ENCODE results near the gene NOD2.

Gene NOD2

GRCh38 chr16:50670476-50670875 lies 22.9 kb upstream of the NOD2 start:
- no peak for DNase-seq (ENCODE audit: low read depth, low spot score)

DNA sequence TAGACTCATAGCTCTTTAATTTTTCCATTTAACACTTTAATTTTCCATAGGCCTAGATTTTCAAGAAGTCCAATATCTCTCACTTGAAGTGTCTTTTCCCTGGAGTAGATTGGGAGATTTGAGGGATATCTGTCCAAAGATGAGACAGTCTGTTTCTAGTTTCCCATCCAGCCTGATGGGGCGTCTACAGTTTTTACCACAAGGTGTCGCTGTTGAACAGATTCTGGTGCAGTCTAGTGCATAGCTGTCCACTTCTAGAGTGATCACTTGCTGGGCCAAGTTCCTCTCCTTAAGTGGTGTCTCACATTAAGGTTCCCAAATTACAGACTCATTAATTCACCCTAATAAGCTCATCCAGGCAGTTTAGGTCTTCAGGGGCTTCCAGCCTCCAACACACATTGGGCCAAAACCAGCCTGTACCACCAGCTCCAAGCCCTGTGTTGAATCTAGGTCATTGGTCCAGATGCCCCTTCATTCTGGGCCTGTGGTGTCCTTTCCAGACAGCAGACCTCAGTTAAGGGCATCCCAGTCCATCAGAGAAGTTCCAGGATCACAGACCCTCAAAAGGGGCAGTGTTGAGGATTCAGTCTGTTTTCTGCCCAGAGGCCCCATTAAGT lies 21.7 kb upstream of the NOD2 start:
- no peak for DNase-seq (ENCODE audit: low read depth, low spot score)

GRCh38 chr16:50673496-50674275 lies 19.7 kb upstream of the NOD2 start:
- DNase-seq (ENCODE audit: low read depth, low spot score): no peak

DNA sequence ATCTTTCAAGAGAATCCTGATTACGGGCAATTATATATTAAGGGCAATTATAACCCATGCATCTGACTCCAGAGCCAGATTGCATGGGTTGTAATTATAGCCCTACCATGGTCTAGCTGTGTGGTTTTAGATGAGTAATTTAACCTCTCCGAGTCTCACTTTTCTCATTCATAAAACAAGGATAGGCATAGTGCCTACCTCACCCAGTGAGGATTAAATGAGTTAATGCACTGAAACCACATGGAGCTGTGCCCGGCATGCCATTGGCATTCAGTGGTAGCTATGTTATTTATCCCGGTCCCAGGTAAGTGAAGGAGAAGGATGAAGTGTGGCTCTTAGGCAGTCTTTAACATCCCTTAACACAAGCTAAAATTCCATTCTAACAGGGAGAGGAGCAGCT lies 18.6 kb upstream of the NOD2 start:
- DNase-seq (ENCODE audit: low read depth, low spot score): no peak

DNA sequence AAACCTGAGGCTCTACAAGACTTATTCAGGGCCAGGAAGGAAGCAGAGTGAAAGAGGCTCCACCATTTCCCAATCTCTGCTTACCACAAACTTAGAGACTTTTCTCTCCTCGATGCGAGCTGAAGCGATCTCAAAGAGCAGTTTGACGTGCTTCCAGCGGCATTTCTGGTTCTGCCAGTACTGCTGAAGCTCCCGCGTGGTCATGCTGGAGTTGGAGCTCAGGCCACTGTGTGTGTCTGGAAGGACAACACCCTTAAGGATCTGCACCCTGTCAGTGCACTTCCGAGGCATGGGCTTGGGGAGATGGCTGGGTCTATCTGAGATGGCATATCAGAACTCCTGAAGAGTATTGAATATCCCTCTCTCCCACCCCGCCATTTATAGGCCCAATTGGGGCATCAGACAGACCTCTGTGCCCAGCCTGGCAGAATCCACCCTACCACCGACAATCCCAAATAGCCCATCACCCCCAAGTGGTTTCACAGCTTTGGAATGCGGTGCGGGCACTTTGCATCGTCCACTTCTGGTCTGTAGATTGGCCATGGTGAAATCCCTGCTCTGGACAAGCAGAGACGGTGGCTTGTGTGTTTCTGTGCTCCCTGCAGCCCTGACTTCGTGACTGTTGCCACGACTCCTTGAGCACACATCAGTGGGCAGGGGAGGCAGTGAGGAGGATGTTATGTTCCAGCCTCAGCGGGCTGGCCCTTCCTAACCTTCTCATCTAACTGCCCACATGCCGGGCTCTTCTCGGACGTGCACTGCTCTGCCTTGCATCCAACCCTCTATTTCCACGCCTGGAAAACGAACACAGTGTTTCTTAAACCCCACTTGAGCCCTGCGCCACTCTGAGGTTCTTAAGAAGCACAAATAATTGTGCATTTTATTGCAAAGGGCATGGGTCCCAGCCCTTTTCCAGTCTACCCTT lies 17.5 kb upstream of the NOD2 start:
- no peak for DNase-seq (ENCODE audit: low read depth, low spot score)

DNA sequence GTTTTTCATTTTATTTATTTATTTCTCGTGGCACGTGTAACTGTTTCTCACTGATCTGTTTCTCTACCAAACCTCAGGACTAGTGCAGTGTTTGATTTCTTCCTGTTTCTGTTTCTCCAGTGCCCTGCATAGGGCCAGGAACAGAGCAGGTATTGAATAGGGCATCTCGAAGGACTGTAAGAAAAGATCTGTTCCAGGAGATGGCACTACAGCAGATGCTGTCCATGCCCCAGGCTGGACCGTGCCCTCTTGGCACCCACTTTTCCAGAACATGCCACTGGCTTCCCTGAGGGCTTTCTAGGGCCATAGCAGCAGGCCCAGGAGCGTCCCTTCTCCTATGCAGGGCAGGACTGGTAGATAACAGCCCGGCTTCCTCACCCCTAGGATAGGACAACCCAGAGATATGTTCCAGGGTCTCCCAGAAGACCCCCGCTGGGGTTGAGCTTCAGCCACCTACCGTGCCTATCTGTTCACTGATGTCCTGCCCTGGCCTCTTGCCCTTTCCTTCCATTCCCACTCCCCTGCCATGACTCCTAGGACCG lies 16.7 kb upstream of the NOD2 start:
- no peak for DNase-seq (ENCODE audit: low read depth, low spot score)

GRCh38 chr16:50677351-50677750 lies 16.1 kb upstream of the NOD2 start:
- DNase-seq (ENCODE audit: low read depth, low spot score): no peak

DNA sequence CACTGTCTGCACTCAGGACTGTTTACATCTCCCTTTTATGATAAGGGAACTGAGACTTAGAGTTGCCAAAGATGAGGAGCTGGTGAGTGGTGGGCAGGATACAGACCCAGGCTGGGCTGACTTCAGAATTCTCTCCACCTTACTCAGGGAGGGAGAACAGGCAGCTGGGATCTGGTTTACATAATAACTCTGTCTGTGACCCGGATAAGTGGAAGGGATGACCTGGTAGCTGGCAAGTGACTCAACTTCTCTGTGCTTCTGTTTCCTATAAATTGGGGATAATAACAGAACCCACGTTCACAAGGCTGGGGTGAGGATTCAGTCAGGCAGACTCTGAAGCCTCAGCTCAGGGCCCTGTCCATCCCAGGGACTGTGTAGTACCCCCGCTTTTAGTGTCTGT lies 14.9 kb upstream of the NOD2 start:
- DNase-seq (ENCODE audit: low read depth, low spot score): no peak

DNA sequence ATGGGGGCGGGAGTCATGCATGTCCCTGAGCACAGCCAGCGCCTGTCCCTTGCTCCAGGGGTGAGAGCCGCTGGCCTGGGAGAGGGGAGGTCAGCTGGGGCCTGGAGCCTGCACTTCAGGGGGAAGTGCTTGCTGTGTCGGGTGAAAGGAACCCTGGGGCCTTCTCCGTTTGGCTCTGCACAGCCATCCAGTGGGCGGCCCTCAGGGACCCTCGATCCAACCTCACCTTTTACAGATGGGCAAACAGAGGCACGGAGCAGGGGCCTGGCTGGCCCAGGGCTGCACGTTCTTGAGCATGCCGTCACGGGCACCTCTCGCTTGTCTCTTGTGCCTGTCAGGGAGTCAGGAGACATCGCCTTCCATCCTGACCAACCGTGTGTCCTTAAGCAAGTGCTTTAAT lies 14.1 kb upstream of the NOD2 start:
- DNase-seq (ENCODE audit: low read depth, low spot score): no peak

DNA sequence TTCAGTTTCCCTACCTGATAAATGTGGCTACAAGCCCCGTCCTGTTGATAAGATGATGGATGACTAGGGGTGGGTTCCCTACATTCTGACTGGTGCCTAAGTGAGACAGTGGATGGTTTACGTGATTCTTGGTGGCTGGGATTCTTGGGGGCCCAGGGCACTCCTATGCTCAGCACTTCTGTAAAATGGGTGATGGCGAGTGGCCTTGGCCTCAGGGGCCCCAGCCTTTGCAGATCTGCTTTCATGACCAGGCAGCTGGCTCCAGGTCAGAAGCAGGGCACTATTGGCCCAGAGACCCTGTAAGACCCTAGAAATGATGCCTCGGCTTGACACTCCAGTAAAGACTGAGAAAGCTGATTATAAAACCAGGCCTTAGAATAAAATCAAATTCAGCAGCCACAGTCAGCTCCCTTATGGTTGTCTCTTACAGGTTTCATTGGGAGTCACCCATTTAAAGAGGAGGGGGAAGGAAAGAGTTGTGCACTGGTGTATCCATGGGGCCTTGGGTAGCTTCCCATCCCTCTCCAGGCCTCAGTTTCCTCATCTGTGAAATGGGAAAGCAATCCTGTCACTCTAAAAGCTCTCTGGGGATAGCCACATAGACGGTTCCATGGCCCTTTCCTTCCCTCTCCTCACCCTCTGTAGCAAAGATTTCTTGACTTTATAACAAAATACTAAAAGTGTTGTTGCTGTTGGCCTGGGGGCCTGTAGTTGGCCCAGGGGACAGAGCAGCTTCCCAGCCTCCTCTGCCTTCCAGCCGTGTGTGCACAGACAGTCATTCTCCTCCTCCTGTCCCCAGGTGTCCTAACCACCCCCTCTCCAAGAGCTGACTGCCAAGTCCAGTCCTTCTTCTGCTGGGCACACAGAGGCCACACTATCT lies 13.5 kb upstream of the NOD2 start:
- DNase-seq (ENCODE audit: low read depth, low spot score): no peak

DNA sequence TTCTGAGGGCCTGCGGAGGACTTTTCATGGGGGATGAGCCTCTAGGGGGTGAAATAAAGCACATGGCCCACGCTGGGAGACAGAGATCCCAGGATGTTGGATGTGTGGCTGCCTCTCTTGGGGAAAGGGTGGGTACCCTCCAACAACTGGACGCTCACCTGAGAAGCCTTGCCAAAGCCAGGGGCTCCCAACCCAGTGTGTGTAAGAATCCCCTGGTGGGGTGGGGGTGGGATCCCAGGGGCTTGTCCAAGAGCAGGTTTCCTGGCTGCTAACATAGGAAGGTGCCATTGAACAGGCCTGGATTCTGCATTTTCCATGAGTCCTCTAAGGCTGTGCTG lies 12.9 kb upstream of the NOD2 start:
- DNase-seq (ENCODE audit: low read depth, low spot score): no peak

- DNase-seq (ENCODE audit: low read depth, low spot score): no peak
These were observed 12.2 kb upstream of the NOD2 start, which contains the start of gene SNX20 for GRCh38 chr16:50681021-50681885. SNX20 (minus strand) TSS chr16:50681312; CDS start chr16:50677526, 3,786 bp downstream.

- DNase-seq (ENCODE audit: low read depth, low spot score): no peak
These were observed 9.6 kb upstream of the NOD2 start for GRCh38 chr16:50683689-50684374.

GRCh38 chr16:50684823-50685461 lies 8.5 kb upstream of the NOD2 start:
- no peak for DNase-seq (ENCODE audit: low read depth, low spot score)

- DNase-seq (ENCODE audit: low read depth, low spot score): no peak
These were observed 7.8 kb upstream of the NOD2 start for GRCh38 chr16:50685462-50686063.

GRCh38 chr16:50688083-50688482 lies 5.3 kb upstream of the NOD2 start:
- no peak for DNase-seq (ENCODE audit: low read depth, low spot score)

GRCh38 chr16:50688867-50689266 lies 4.5 kb upstream of the NOD2 start:
- no peak for DNase-seq (ENCODE audit: low read depth, low spot score)

DNA sequence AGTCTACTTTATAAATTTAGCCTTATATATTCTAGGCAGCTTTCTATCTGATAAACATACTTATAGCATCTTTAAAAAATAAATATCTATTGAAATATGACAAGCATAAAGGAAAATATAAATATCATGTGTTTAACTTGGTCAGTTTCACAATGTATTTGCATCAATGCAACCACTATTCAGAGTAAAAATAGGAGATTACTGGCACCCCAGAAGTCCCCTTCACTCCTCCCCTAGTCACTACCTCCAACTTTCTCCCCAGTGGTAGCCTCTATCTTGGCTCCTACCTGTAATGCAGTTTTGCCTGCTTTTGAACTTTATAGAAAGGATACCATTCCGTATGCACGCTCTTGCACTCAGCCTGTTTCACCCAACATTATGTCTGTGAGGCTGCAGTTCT lies 3.2 kb upstream of the NOD2 start:
- DNase-seq (ENCODE audit: low read depth, low spot score): no peak

- DNase-seq (ENCODE audit: low read depth, low spot score): no peak
These were observed 785 bp upstream of the NOD2 start for GRCh38 chr16:50692644-50692998.
